ENCODE measurements around the gene VPS8. TPM values are rescaled to one million over a fixed set of nuclear protein-coding genes. Genes with fewer than 3 reads are reported as not detected.

The VPS8 gene
- total and polyA plus RNA-seq, 2 of the 8 experiments (the other 6 are each of a cell fraction or from before 2014, with no cell fraction given), result 13.0 to 41.0 TPM

- H3K79me2 ChIP-seq (ENCODE audit: control insufficient read depth in 1 of 2, insufficient read depth in 2 of 2, low read length in 2 of 2), result no peaks in the 10 kb centered on the region
- H3K4me2 ChIP-seq (ENCODE audit: insufficient read depth in 1 of 2, low read depth in 2 of 2, low read length in 2 of 2), result no peak overlapping the region
- POLR2A ChIA-PET (ENCODE audit: partially characterized antibody), result interaction anchor here (1.2 kb wide), 1 partner anchor 23 kb away, joined by 3 read pairs; no protein-coding TSS in a partner anchor
- no peak overlapping the region for H2AK5ac ChIP-seq (ENCODE audit: low read depth, low read length)
- no peak overlapping the region for H2BK120ac ChIP-seq (replicated peaks; ENCODE audit: low read depth, low read length)
- H4K91ac ChIP-seq (replicated peaks; ENCODE audit: insufficient read length, low read length), result no peak overlapping the region
- no peaks in the 10 kb centered on the region for H3K27me3 ChIP-seq (replicated peaks in 1 of 4; ENCODE audit: control insufficient read depth in 3 of 4, extremely low read depth in 1 of 4, insufficient read depth in 3 of 4, low read length in 3 of 4)
- FAIRE-seq, result no peak
- H3K14ac ChIP-seq (ENCODE audit: insufficient read length), result no peak overlapping the region
- H3K18ac ChIP-seq (ENCODE audit: extremely low read depth, low read length), result no peak overlapping the region
- H2BK15ac ChIP-seq (ENCODE audit: low read length), result no peak overlapping the region
- no peak overlapping the region for H2BK12ac ChIP-seq (ENCODE audit: low read depth, low read length)
- no peak overlapping the region for H4K5ac ChIP-seq (ENCODE audit: insufficient read length, low read depth, low read length)
- no peaks in the 10 kb centered on the region for H3K9me3 ChIP-seq (ENCODE audit: insufficient read depth in 2 of 2, low read depth in 1 of 2, low read length in 1 of 2)
- no peak overlapping the region for H3K4me3 ChIP-seq (ENCODE audit: extremely low read depth in 1 of 4, insufficient read depth in 2 of 4, low read depth in 3 of 4, low read length in 4 of 4)
- no peak overlapping the region for H3K27ac ChIP-seq (ENCODE audit: low read depth, low read length)
- no peak overlapping the region for H3K4ac ChIP-seq (replicated peaks; ENCODE audit: insufficient read length, low read depth, low read length)
- H4K20me1 ChIP-seq (replicated peaks in 1 of 2; ENCODE audit: control insufficient read depth in 1 of 2, insufficient read depth in 2 of 2, low read length in 2 of 2), result no peaks in the 10 kb centered on the region
- H2AFZ ChIP-seq (ENCODE audit: low read length), result no peak overlapping the region
- no peak overlapping the region for H2BK20ac ChIP-seq (ENCODE audit: low read length)
- H3K23me2 ChIP-seq (ENCODE audit: low read depth, low read length), result no peaks in the 10 kb centered on the region
- WGBS, 2 experiments (ENCODE audit: extremely low coverage in 1 of 2, insufficient coverage in 1 of 2, insufficient read length in 1 of 2, insufficient replicate concordance in 2 of 2, low coverage in 1 of 2, low lambda C conversion rate in 2 of 2, missing lambda C conversion rate in 1 of 2), result 82% methylated on average over 3 of the region's 3 CpGs; no CpG with 5 or more reads in 1 of the 2 experiments
- H3K79me1 ChIP-seq (ENCODE audit: low read depth, low read length), result no peaks in the 10 kb centered on the region
- no peak overlapping the region for H4K8ac ChIP-seq (ENCODE audit: extremely low read depth, insufficient read depth, low read length)
- no peak overlapping the region for H3K9ac ChIP-seq (replicated peaks in 1 of 4; ENCODE audit: extremely low read depth in 1 of 4, low read depth in 3 of 4, low read length in 3 of 4)
- CTCF ChIA-PET (ENCODE audit: partially characterized antibody), result interaction anchor here (1.0 to 2.0 kb wide), 2 partner anchors 28 to 226 kb away, joined by 3 to 6 read pairs; no protein-coding TSS in a partner anchor
- H3K36me3 ChIP-seq (ENCODE audit: control insufficient read depth in 2 of 4, insufficient read depth in 4 of 4, low read length in 3 of 4), result no peaks in the 10 kb centered on the region; a peak in 2 of 8 replicates
- H3K4me1 ChIP-seq (replicated peaks in 1 of 4; ENCODE audit: control insufficient read depth in 3 of 4, insufficient read depth in 4 of 4, low read length in 3 of 4), result peaks cover 2 to 11% (median 6%) of the 10 kb centered on the region in 4 experiments; a peak in 6 of 7 replicates
- DNase-seq (ENCODE audit: low read depth in 1 of 2, low spot score in 2 of 2), result no peak
- TF ChIP-seq, protein P1, sequence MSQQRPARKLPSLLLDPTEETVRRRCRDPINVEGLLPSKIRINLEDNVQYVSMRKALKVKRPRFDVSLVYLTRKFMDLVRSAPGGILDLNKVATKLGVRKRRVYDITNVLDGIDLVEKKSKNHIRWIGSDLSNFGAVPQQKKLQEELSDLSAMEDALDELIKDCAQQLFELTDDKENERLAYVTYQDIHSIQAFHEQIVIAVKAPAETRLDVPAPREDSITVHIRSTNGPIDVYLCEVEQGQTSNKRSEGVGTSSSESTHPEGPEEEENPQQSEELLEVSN (IDR thresholded peaks at IDR 0.05), result no peak
- TF ChIP-seq TEAD4 (IDR thresholded peaks at IDR 0.05; ENCODE audit: low read depth, low read length) (no peak), TAF7 (optimal IDR thresholded peaks at IDR 0.05; ENCODE audit: borderline replicate concordance, low read depth, low read length) (no peak), CHD2 (IDR thresholded peaks at IDR 0.05; ENCODE audit: low read length) (no peak), POU5F1 (IDR thresholded peaks at IDR 0.05; ENCODE audit: low read depth, low read length) (no peak), CBX8 (IDR thresholded peaks at IDR 0.05; ENCODE audit: borderline replicate concordance, low read depth, low read length) (no peak), EGR1 (IDR thresholded peaks at IDR 0.05; ENCODE audit: borderline replicate concordance, low read depth, low read length) (no peak), ZNF274 (IDR thresholded peaks at IDR 0.05; ENCODE audit: borderline replicate concordance, extremely low read depth, low read length) (no peak), KDM5A (IDR thresholded peaks at IDR 0.05; ENCODE audit: low read length) (no peak), EZH2 (IDR thresholded peaks at IDR 0.05; ENCODE audit: low read depth, low read length, severe bottlenecking) (no peak), RFX5 (IDR thresholded peaks at IDR 0.05; ENCODE audit: borderline replicate concordance, low read depth, low read length) (no peak), SIRT6 (IDR thresholded peaks at IDR 0.05; ENCODE audit: low read length) (no peak)
- TF ChIP-seq, protein P2, sequence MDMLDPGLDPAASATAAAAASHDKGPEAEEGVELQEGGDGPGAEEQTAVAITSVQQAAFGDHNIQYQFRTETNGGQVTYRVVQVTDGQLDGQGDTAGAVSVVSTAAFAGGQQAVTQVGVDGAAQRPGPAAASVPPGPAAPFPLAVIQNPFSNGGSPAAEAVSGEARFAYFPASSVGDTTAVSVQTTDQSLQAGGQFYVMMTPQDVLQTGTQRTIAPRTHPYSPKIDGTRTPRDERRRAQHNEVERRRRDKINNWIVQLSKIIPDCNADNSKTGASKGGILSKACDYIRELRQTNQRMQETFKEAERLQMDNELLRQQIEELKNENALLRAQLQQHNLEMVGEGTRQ (IDR thresholded peaks at IDR 0.05; ENCODE audit: low read length), result no peak
- no peak overlapping the region for H3K23ac ChIP-seq (ENCODE audit: insufficient read length)
- no peak overlapping the region for H2BK5ac ChIP-seq (ENCODE audit: low read depth, low read length)
- no peak overlapping the region for H3K56ac ChIP-seq (replicated peaks; ENCODE audit: insufficient read length, low read depth, low read length)
Measured at GRCh38 chr3:184952671-184953070, 140.7 kb downstream of the VPS8 start.
